Measurements from ENCODE around the gene MPO. TPM values are rescaled to one million over a fixed set of nuclear protein-coding genes. Genes with fewer than 3 reads are reported as not detected.
A peak's percentile ranks its signal among the peaks of the same experiment; 100 is the strongest.

The MPO gene
- total RNA-seq, 3 donors from 2014 or later, result 0.19 TPM; not detected in 2

- intact Hi-C loops (cut with DNase I, micrococcal nuclease), result no loop called here
- Histone ChIP-seq H3K36me3 (ENCODE audit: low read depth) (no peaks in the 10 kb centered on the region), H3K4me3 (no peak overlapping the region), H3K9me3 (no peaks in the 10 kb centered on the region), H3K4me1 (ENCODE audit: low read depth) (peaks cover 12% of the 10 kb centered on the region)
- no peak for ATAC-seq
- TF ChIP-seq, protein P1, sequence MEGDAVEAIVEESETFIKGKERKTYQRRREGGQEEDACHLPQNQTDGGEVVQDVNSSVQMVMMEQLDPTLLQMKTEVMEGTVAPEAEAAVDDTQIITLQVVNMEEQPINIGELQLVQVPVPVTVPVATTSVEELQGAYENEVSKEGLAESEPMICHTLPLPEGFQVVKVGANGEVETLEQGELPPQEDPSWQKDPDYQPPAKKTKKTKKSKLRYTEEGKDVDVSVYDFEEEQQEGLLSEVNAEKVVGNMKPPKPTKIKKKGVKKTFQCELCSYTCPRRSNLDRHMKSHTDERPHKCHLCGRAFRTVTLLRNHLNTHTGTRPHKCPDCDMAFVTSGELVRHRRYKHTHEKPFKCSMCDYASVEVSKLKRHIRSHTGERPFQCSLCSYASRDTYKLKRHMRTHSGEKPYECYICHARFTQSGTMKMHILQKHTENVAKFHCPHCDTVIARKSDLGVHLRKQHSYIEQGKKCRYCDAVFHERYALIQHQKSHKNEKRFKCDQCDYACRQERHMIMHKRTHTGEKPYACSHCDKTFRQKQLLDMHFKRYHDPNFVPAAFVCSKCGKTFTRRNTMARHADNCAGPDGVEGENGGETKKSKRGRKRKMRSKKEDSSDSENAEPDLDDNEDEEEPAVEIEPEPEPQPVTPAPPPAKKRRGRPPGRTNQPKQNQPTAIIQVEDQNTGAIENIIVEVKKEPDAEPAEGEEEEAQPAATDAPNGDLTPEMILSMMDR (IDR thresholded peaks at IDR 0.05), result no peak
- DNase-seq, result peak in 1 of 3 donors; percentile 5
Observed at GRCh38 chr17:58320570-58321323, 40.0 kb upstream of the MPO start.

DNA sequence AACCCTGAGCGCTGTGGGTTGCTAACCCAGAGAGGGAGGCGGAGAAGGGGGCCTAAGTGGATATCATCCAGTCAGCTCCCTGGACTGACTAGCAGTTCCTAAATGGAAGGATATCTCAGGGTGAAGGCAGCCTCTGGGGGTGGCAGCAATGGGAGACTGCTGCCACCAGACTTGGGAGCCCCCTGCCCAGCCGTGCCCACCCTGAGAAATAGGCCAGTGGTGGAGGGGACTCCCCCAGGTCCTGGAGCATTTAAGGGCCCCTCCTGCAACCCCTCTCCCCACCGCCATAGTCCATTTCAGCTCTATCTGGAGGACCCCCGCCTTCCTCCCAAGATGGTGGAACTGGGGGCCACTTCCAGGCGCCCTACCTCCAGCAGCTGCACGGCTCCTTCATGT lies 39.4 kb upstream of the MPO start:
- intact Hi-C loops (cut with DNase I, micrococcal nuclease), result no loop called here

GRCh38 chr17:58319173-58320162 lies 38.7 kb upstream of the MPO start:
- TF ChIP-seq, protein P1 (IDR thresholded peaks at IDR 0.05), result no peak
- Histone ChIP-seq H3K4me3 (no peak overlapping the region), H3K36me3 (ENCODE audit: low read depth) (no peaks in the 10 kb centered on the region), H3K9me3 (no peaks in the 10 kb centered on the region), H3K4me1 (ENCODE audit: low read depth) (peaks cover 6% of the 10 kb centered on the region)
- DNase-seq (no peak), ATAC-seq (no peak)
- intact Hi-C loops (cut with DNase I, micrococcal nuclease), result no loop called here

More for the DNA sequence above, 39.4 kb upstream of the MPO start:
- Histone ChIP-seq H3K9me3 (no peaks in the 10 kb centered on the region), H3K4me3 (no peak overlapping the region), H3K4me1 (ENCODE audit: low read depth) (peaks cover 11% of the 10 kb centered on the region), H3K36me3 (ENCODE audit: low read depth) (no peaks in the 10 kb centered on the region)
- ATAC-seq (no peak), DNase-seq (peak in 1 of 3 donors; percentile 14)
- TF ChIP-seq, protein P1 (IDR thresholded peaks at IDR 0.05), result no peak

GRCh38 chr17:58318627-58319172 lies 38.0 kb upstream of the MPO start:
- H3K36me3 ChIP-seq (ENCODE audit: low read depth), result no peaks in the 10 kb centered on the region
- intact Hi-C loops (cut with DNase I, micrococcal nuclease), result no loop called here
- ATAC-seq (no peak), DNase-seq (peak in 1 of 3 donors; percentile 15)
- H3K4me1 ChIP-seq (ENCODE audit: low read depth), result peaks cover 6% of the 10 kb centered on the region
- no peaks in the 10 kb centered on the region for H3K9me3 ChIP-seq
- H3K4me3 ChIP-seq, result no peak overlapping the region
- TF ChIP-seq, protein P1 (IDR thresholded peaks at IDR 0.05), result no peak

DNA sequence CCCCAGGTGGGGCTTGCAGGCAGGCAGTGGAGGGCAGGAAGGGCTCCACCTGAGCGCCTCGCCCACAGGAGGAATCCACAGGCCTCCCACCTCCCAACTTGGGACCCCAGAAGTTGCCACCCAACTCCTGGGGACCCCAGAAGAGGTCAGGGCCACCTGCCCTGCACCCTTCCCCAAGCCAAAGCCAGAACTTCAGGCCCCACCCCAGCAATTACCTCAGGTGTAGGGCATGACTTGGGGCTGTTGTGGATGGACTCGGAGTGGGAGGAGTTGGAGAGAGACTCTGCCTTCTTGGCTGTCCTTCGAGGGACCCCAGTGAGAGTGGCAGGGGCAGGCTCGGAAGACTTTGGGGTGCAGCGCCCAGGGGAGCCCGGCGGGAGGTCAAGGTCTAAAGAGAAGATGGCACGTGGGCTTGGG lies 37.3 kb upstream of the MPO start:
- intact Hi-C loops (cut with DNase I, micrococcal nuclease), result no loop called here
- Histone ChIP-seq H3K4me1 (ENCODE audit: low read depth) (peaks cover 6% of the 10 kb centered on the region), H3K9me3 (no peaks in the 10 kb centered on the region), H3K36me3 (ENCODE audit: low read depth) (no peaks in the 10 kb centered on the region), H3K4me3 (no peak overlapping the region)
- DNase-seq, result peak in 1 of 3 donors; percentile 30
- TF ChIP-seq, protein P1 (IDR thresholded peaks at IDR 0.05), result no peak
- no peak for ATAC-seq

Data from mucosa of descending colon (tissue), 3 donors.